Prostate gland (tissue), 2 donors: ENCODE measurements around the gene PSG2.
"Not testable (repeated sequence)": the region's sequence is repeated elsewhere in the genome, so short reads cannot be mapped to it uniquely, and the experiment has no call there.

Source experiments
- CTCF ChIP-seq, 4 experiments: fragments of 200-600 bp in 2 of 4; fragments of 450-650 bp in 2 of 4; sonication (generic) in 2 of 4; IDR thresholded peaks; 1 replicate in 3 of 4; 2 replicates in 1 of 4; pipeline ENCODE4 v1.5.1; 2016 to 2019; ENCODE audit warnings: antibody characterized with exemption in 4 of 4, mild to moderate bottlenecking in 2 of 4, moderate library complexity in 2 of 4
- POLR2A ChIP-seq: fragments of 450-650 bp; IDR thresholded peaks from one replicate; pipeline ENCODE4 v1.6.1; 2016; ENCODE audit warnings: antibody characterized with exemption, mild to moderate bottlenecking

GRCh38 chr19:43027061-43027460, 55.4 kb downstream of the PSG2 start:
- not testable (repeated sequence) for TF ChIP-seq CTCF (IDR thresholded peaks at IDR 0.05); POLR2A
